GM12878 (cell line): ENCODE data around the gene DNAJC6. TPM values are rescaled to one million over a fixed set of nuclear protein-coding genes. Genes with fewer than 3 reads are reported as not detected.

Experiments
- ATF7 ChIP-seq: fragments of 450-650 bp; IDR thresholded peaks from 2 replicates; pipeline ENCODE4 v1.6.1; 2016; ENCODE audit warnings: low read depth, mild to moderate bottlenecking
- CBFB ChIP-seq: IDR thresholded peaks from 2 replicates; pipeline ENCODE4 v1.6.1; 2016; ENCODE audit warnings: antibody characterized with exemption, low read depth
- CUX1 ChIP-seq: IDR thresholded peaks from 2 replicates; pipeline ENCODE4 v1.6.1; 2012; ENCODE audit warnings: improper control_type of control experiment, low read depth, low read length; ENCODE audit not compliant: insufficient replicate concordance
- E2F4 ChIP-seq: IDR thresholded peaks from 2 replicates; pipeline ENCODE4 v1.6.1; 2012; ENCODE audit warnings: low read depth, low read length, improper control_type of control experiment
- E4F1 ChIP-seq: fragments of 450-650 bp; IDR thresholded peaks from 2 replicates; pipeline ENCODE4 v1.6.1; 2018; ENCODE audit warnings: borderline replicate concordance, mild to moderate bottlenecking; ENCODE audit not compliant: partially characterized antibody
- EGR1 ChIP-seq, 2 experiments: IDR thresholded peaks; 1 replicate in 1 of 2; 2 replicates in 1 of 2; pipeline ENCODE4 v1.6.1; 2011 to 2012; ENCODE audit warnings: low read depth in 2 of 2, low read length in 2 of 2, borderline replicate concordance in 1 of 2, mild to moderate bottlenecking in 1 of 2, moderate library complexity in 1 of 2
- ETV6 ChIP-seq, 2 experiments: fragments of 450-650 bp in 1 of 2; IDR thresholded peaks in 1 of 2; conservative IDR thresholded peaks in 1 of 2; 2 replicates each; pipeline ENCODE4 v1.6.1; 2014; ENCODE audit warnings: antibody characterized with exemption in 1 of 2, borderline replicate concordance in 1 of 2, low read depth in 1 of 2, mild to moderate bottlenecking in 1 of 2, moderate library complexity in 1 of 2
- GABPA ChIP-seq: IDR thresholded peaks from 2 replicates; pipeline ENCODE4 v1.6.1; 2014; ENCODE audit warnings: antibody characterized with exemption, low read depth, mild to moderate bottlenecking, inconsistent platforms
- LARP7 ChIP-seq: fragments of 450-650 bp; IDR thresholded peaks from 2 replicates; pipeline ENCODE4 v1.6.1; 2017; ENCODE audit warnings: mild to moderate bottlenecking
- MYB ChIP-seq: fragments of 150-350 bp; IDR thresholded peaks from 2 replicates; pipeline ENCODE4 v1.6.1; 2014; ENCODE audit warnings: mild to moderate bottlenecking, low read depth, low read length, borderline replicate concordance
- MYC ChIP-seq: IDR thresholded peaks from 2 replicates; pipeline ENCODE4 v1.6.1; 2011; ENCODE audit warnings: mild to moderate bottlenecking, low read length, moderate library complexity, inconsistent platforms; ENCODE audit not compliant: insufficient read depth, insufficient replicate concordance, insufficient read length, severe bottlenecking
- NBN ChIP-seq: fragments of 450-650 bp; IDR thresholded peaks from 2 replicates; pipeline ENCODE4 v1.6.1; 2016
- SRF ChIP-seq, 2 experiments: IDR thresholded peaks; 2 replicates each; pipeline ENCODE4 v1.6.1; 2011; ENCODE audit warnings: low read depth in 2 of 2, low read length in 2 of 2, mild to moderate bottlenecking in 1 of 2, moderate library complexity in 1 of 2
- ZBTB40 ChIP-seq: fragments of 450-650 bp; IDR thresholded peaks from 2 replicates; pipeline ENCODE4 v1.6.1; 2016; ENCODE audit warnings: mild to moderate bottlenecking, moderate library complexity, borderline replicate concordance
- ZNF24 ChIP-seq: fragments of 450-650 bp; IDR thresholded peaks from 2 replicates; pipeline ENCODE4 v1.6.1; 2017; ENCODE audit warnings: antibody characterized with exemption, mild to moderate bottlenecking
- polyA plus RNA-seq, 11 experiments: library from polyadenylated mRNA; depleted of rRNA in 4 of 11; unstranded in 6 of 11; stranded (reverse) in 5 of 11; fragments of >200 nt; fragmentation: Nextera tagmentation in 4 of 11; fragmentation: Illumina TruSeq in 1 of 11; extraction: Ambion mirVana in 4 of 11; extraction: Trizol in 1 of 11; gene quantifications; 1 replicate in 1 of 11; 2 replicates in 10 of 11; pipeline versions ENCODE4 v1.2.1 to v1.2.3, GENCODE V29; 2011 to 2016; ENCODE audit warnings: inconsistent platforms in 2 of 11, missing spikeins in 2 of 11, low read depth in 1 of 11
- total RNA-seq, 4 experiments: library from RNA; depleted of rRNA in 3 of 4; stranded (reverse); fragments of >200 nt in 3 of 4; fragmentation: Illumina TruSeq in 1 of 4; extraction: Trizol in 1 of 4; gene quantifications; 2 replicates each; pipeline versions ENCODE4 v1.2.1 to v1.2.3, GENCODE V29; 2013 to 2021

The DNAJC6 gene
- total and polyA plus RNA-seq, 10 of the 15 experiments (the other 5 are each of a cell fraction or from before 2014, with no cell fraction given), result 0.08 to 4.3 (median 2.7) TPM

GRCh38 chr1:65420590-65421350 is 111.4 kb downstream of the DNAJC6 start, which contains the start of the genes LEPR and LEPROT (continued):
- TF ChIP-seq E4F1 (peak; percentile 30), NBN (peak; percentile 37), MYC (peak; percentile 30), E2F4 (no peak), MYB (no peak), ATF7 (no peak), LARP7 (peak; percentile 88), ZNF24 (0 out of 2 replicates have a peak, but pooled peaks have one; percentile 5), CBFB (no peak), GABPA (peak; percentile 59; the same call in 1 of the 2 replicates), EGR1 (IDR thresholded peaks at IDR 0.05; ENCODE audit: borderline replicate concordance in 1 of 2, low read depth in 2 of 2, low read length in 2 of 2) (0 out of 3 replicates have a peak, but pooled peaks of 1 of the 2 experiments have one; percentile 27), ZBTB40 (peak; percentile 65; the same call in 1 of the 2 replicates), SRF (IDR thresholded peaks at IDR 0.05; ENCODE audit: low read depth in 2 of 2, low read length in 2 of 2) (no peak), CUX1 (no peak), ETV6 (conservative IDR thresholded peaks at IDR 0.05 in 1 of 2, IDR thresholded peaks at IDR 0.05 in 1 of 2; ENCODE audit: borderline replicate concordance in 1 of 2, low read depth in 1 of 2) (no peak)
